ENCODE data around the gene FAM83G.
"Not testable (repeated sequence)": the region's sequence is repeated elsewhere in the genome, so short reads cannot be mapped to it uniquely, and the experiment has no call there.

The FAM83G gene

DNA sequence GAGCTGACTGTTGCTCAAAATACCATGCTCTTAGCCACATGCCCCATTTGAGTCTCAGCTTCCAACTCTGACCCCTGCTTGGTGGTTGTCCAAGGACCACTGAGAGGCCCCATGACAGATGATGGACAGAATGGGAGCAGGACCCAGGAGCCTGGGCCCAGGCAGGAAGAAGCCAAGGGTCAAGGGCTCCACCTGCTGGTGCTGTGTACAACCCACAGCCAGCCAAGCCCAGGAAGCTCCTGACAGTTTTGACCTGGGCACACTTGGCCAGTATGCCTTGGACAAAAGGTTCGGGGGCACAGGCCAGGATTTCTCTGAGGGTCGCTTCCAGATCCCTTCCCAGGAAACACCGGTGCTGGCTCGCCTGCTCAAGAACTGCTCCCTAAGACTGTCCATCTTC lies 27.2 kb upstream of the FAM83G start:
- TF ChIP-seq, protein P1, sequence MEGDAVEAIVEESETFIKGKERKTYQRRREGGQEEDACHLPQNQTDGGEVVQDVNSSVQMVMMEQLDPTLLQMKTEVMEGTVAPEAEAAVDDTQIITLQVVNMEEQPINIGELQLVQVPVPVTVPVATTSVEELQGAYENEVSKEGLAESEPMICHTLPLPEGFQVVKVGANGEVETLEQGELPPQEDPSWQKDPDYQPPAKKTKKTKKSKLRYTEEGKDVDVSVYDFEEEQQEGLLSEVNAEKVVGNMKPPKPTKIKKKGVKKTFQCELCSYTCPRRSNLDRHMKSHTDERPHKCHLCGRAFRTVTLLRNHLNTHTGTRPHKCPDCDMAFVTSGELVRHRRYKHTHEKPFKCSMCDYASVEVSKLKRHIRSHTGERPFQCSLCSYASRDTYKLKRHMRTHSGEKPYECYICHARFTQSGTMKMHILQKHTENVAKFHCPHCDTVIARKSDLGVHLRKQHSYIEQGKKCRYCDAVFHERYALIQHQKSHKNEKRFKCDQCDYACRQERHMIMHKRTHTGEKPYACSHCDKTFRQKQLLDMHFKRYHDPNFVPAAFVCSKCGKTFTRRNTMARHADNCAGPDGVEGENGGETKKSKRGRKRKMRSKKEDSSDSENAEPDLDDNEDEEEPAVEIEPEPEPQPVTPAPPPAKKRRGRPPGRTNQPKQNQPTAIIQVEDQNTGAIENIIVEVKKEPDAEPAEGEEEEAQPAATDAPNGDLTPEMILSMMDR (IDR thresholded peaks at IDR 0.05), result peak; percentile 19
- DNase-seq (ENCODE audit: low spot score); H3K4me3 ChIP-seq: not testable (repeated sequence)
- peak overlapping the region in 1 of 2 donors; percentile 58 for H3K27ac ChIP-seq

DNA sequence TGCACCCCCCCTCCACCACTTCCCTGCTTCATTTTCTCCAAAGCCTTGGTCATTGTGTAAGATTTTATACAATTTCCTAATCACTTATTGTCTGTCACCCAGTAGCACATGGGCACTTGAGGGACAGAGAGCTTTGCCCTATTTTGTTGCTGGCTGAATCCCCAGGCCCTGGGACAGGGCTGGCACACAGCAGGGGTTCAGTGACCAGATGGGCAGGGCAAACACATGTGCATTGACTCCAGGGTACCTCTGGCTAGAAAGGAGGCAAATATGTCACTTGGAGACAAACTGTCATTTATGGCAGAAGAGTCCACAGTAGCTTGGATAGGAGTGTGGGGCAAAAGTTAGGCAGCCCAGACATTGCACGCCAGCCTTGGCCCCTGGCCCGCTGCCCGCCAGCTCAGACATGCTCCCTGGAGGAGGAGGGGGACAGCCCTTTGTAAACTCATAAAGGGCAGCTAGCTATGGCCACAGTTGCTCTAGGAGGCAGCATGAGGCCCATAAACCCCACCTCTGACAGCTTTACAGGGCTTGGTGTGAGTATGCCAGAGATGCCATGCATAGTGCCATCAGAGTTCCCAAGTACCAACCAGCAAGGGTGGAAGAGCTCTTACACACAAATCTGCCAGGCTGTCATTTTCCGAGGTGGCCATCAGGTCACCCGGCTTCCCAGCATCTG lies 26.3 kb upstream of the FAM83G start:
- DNase-seq (ENCODE audit: low spot score); H3K27ac ChIP-seq; H3K4me3 ChIP-seq: not testable (repeated sequence)

- H3K27ac ChIP-seq; H3K4me3 ChIP-seq; DNase-seq (ENCODE audit: low spot score): not testable (repeated sequence)
Measured at GRCh38 chr17:19029740-19030139, 25.2 kb upstream of the FAM83G start.

DNA sequence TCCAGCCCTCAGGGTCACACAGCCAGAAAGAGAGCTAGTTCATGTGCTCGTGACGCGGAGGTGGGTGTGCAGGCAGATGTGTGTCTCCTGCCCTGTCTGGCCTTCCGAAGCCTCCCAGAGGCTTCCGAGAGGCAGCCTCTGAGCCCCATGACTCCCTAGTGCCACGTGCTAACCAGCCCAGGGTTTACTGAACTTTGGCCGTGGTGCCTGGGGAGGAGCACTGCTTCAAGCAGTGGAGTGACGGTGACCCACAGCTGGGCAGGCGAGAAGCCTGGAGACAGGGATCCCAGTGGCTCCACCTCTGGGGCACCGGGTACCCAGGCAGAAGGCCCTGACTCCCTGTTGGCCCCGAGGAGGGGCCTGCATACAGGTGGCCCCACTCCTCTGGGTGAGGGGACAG lies 24.1 kb upstream of the FAM83G start:
- not testable (repeated sequence) for H3K27ac ChIP-seq; DNase-seq (ENCODE audit: low spot score)

DNA sequence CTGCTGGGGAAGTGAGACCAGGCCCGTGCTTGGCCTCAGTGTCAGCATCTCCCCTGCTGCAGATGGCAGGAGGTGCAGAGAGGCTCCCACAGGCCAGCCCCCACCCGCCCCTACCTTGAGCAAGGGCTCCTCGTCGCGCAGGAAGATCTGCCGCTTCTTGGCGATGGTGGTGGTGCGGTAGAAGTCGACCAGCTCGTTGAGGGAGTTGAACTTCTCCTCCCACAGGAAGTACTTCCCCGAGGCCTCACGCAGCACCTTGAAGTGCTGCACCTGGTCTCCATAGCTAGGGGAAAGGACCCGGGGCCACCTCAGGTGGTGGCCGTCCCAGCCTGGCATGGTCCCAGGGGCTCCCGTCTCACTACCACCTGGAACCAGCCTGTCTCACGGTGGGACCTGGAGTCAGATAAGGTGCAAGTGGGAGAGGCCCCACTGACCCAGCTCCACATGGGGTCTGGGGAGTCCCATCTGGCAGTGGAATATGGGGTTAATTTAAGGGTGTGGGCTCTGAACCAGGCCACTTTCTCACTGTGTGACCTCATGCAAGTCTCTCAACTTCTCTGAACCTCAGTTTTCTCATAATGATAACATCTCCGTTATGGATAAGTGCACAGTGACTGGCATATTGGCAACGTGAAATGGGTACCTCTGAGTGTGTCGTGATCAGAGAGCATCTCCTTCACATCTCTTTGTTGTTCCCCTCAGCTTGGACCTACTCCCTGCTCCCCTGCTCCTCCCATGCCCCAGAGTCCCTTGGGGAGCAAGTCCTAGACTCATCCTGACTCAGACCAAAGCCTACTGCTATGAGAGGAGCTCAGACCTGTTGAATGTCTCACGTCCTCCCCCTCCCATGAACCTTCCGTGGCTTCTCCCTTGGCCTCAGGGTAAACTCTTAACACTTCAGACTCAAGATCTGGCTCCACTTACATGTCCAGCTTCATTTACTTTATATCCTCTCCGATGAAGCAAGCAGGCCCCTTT lies 19.8 kb upstream of the FAM83G start:
- DNase-seq (ENCODE audit: low spot score), result no peak
- TF ChIP-seq, protein P1 (IDR thresholded peaks at IDR 0.05), result no peak
- Histone ChIP-seq H3K4me3 (no peak overlapping the region), H3K27ac (no peak overlapping the region)

More for the DNA sequence above, 24.1 kb upstream of the FAM83G start:
- not testable (repeated sequence) for H3K4me3 ChIP-seq

DNA sequence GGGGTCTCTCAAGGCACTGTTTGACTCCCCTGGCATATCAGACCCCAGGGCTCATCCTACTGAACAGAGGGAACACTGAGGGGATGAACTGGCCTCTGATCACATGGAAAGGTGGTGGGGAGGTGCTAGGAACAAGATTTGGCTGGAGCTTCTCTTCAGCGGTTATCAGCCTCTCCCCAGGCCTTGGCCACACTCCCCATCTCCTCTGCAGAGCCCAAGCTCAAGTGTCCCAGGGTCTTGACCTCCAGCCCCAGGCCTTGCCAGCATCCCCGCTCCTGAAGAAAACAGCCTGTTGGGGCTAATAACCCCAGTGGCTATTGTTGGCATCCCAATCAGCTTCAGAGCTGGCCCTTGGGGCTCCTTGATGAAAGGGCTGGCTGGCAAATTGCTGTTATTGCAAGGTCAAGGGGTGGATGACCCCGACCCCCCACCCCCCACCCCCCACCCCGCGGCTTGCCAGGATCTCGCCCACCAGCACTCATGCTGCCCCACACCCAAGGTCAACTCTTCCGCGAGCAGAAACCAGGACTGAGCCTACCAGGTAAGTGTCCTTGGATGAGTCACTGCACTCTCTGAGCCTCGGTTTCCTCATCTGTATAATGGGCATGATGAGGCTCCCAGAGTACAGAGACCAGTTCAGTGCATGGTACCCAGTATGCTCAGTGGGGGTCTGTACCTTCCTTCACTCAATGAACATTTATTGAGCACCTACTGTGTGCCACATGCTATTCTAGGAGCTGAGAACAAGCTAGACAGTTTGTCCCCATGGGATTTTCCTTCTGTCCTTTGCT lies 18.8 kb upstream of the FAM83G start:
- H3K4me3 ChIP-seq, result no peak overlapping the region
- TF ChIP-seq, protein P1 (IDR thresholded peaks at IDR 0.05), result no peak
- H3K27ac ChIP-seq, result no peak overlapping the region
- DNase-seq (ENCODE audit: low spot score), result no peak

- TF ChIP-seq, protein P1 (IDR thresholded peaks at IDR 0.05), result no peak
- DNase-seq (ENCODE audit: low spot score), result no peak
- Histone ChIP-seq H3K4me3 (no peak overlapping the region), H3K27ac (no peak overlapping the region)
Measured at GRCh38 chr17:19022747-19023146, 18.2 kb upstream of the FAM83G start.

DNA sequence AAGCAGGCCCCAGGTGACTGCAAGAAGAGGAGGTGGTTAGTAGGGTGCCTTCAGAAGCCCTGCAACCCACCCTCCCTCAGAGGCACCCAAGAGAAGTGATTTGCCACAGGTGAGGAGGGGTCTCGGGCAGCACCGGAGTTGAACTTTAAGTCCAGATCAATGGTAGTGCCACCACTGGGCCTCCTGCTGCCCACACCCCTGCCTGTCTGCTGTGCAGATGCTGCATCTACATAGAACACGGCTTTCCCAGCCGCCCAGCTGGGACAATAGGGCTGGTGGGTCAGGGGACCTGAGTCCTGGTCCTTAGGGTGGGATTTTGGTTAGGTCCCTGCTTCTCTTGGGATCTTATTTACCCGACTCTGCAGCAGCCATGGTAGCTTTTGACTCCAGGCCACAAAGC lies 17.6 kb upstream of the FAM83G start:
- TF ChIP-seq, protein P1 (IDR thresholded peaks at IDR 0.05), result no peak

More for the DNA sequence above, 17.6 kb upstream of the FAM83G start:
- DNase-seq (ENCODE audit: low spot score), result no peak
- H3K27ac ChIP-seq, result no peak overlapping the region
- no peak overlapping the region for H3K4me3 ChIP-seq
